ENCODE measurements around the gene ZNF580.

The ZNF580 gene

DNA sequence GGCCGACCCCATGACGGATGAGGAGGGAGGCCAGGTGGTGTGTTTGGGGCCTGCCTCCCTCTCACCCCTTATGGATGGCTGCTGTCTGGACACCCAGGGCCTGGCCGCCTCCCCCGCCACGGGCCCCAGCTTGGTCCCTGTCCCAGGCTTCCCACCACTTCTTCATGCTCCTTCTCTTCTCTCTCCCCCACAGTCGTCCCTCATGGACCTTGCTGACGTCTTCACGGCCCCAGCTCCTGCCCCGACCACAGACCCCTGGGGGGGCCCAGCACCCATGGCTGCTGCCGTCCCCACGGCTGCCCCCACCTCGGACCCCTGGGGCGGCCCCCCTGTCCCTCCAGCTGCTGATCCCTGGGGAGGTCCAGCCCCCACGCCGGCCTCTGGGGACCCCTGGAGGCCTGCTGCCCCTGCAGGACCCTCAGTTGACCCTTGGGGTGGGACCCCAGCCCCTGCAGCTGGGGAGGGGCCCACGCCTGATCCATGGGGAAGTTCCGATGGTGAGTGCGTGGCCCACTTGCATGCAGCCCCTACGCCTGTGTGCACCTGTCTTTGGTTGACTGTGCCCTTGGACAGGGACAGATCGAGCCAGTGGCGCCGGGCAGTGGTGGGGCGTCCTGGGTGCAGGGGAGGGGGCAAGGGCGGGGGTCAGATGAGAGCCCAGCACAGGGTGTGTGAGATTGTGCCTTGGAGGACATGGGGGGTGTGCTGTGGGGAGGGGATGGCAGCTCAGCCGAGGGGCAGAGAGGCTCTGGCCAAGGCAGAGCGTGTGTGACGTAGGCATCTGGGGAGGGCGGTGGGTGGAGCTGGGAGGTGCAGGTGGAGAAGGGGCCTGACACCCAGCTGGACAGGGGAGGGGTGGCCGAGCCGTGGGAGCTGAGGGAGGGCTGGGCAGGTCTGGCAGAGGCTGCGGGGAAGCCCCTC is 51.0 kb downstream of the ZNF580 start:
- CTCF ChIA-PET: interaction anchor here (0.6 kb wide), 1 partner anchor 46 kb away, joined by 3 read pairs; the partner anchor contains the start of gene NLRP9
- POLR2A ChIA-PET (ENCODE audit: low non-redundant PET): no interaction called here
- no peak overlapping the region for H3K27ac ChIP-seq
- TF ChIP-seq, protein P1, sequence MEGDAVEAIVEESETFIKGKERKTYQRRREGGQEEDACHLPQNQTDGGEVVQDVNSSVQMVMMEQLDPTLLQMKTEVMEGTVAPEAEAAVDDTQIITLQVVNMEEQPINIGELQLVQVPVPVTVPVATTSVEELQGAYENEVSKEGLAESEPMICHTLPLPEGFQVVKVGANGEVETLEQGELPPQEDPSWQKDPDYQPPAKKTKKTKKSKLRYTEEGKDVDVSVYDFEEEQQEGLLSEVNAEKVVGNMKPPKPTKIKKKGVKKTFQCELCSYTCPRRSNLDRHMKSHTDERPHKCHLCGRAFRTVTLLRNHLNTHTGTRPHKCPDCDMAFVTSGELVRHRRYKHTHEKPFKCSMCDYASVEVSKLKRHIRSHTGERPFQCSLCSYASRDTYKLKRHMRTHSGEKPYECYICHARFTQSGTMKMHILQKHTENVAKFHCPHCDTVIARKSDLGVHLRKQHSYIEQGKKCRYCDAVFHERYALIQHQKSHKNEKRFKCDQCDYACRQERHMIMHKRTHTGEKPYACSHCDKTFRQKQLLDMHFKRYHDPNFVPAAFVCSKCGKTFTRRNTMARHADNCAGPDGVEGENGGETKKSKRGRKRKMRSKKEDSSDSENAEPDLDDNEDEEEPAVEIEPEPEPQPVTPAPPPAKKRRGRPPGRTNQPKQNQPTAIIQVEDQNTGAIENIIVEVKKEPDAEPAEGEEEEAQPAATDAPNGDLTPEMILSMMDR (conservative IDR thresholded peaks at IDR 0.05; ENCODE audit: low read depth): no peak
- DNase-seq (ENCODE audit: low spot score): no peak

DNA sequence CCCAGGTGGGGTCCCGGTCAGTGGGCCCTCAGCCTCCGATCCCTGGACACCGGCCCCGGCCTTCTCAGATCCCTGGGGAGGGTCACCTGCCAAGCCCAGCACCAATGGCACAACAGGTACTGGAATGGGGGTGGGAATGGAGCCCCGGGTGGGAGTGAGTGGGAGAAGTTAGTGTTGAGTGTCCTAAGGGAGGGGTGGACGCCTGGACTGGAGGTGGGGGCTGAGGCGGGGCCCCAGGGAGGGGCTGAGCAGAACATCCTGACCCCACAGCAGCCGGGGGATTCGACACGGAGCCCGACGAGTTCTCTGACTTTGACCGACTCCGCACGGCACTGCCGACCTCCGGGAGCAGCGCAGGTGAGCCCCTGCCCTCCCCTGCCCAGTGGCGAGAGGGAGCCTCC is 51.9 kb downstream of the ZNF580 start:
- POLR2A ChIA-PET (ENCODE audit: low non-redundant PET): no interaction called here
- DNase-seq (ENCODE audit: low spot score): no peak
- TF ChIP-seq, protein P1 (conservative IDR thresholded peaks at IDR 0.05; ENCODE audit: low read depth): no peak
- CTCF ChIA-PET: no interaction called here
- 0 out of 2 replicates have a peak overlapping the region, but pooled peaks have one; percentile 22 for H3K27ac ChIP-seq
